NT2/D1 (cell line): ENCODE results near the gene THSD7A.

Source experiments
- SUZ12 ChIP-seq: IDR thresholded peaks from 2 replicates; pipeline ENCODE4 v1.6.1; 2011; ENCODE audit not compliant: insufficient read length, insufficient read depth; ENCODE audit errors: extremely low read depth
- YY1 ChIP-seq: IDR thresholded peaks from 2 replicates; pipeline ENCODE4 v1.6.1; 2011; ENCODE audit not compliant: insufficient read length, insufficient read depth
- ZNF274 ChIP-seq: IDR thresholded peaks from 2 replicates; pipeline ENCODE4 v1.6.1; 2011; ENCODE audit warnings: mild to moderate bottlenecking, low read depth, low read length

DNA sequence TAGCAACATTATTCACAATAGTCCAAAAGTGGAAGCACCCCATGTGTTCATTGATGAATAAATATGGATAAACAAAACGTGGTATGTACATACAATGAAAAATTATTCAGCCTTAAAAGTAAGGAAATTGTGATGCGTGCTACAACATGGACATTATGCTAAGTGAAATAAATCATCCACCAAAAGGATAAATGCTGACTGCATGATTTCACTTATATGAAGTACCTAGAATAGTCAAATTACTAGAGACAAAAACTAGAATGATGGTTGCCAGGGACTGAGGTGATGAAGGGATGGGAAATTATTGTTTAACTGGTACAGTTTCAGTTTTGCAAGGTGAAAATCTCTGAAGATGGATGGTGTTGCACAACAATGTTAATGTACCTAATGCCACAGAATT lies 56.6 kb downstream of the THSD7A start:
- no peak for TF ChIP-seq YY1
- TF ChIP-seq ZNF274: no peak
- TF ChIP-seq SUZ12: no peak
